Urothelium cell line (cell line): ENCODE results near the gene EFCAB12.
"Not testable (repeated sequence)": the region's sequence is repeated elsewhere in the genome, so short reads cannot be mapped to it uniquely, and the experiment has no call there.

Experiments
- DNase-seq: peaks from one replicate; pipeline ENCODE4 v3.0.0; 2011; ENCODE audit warnings: low spot score, mixed read lengths
- FAIRE-seq: peaks from 2 replicates; lab custom pipeline; 2011; peaks lifted over from hg19 to GRCh38; lab: Jason Lieb, UNC

Gene EFCAB12

DNA sequence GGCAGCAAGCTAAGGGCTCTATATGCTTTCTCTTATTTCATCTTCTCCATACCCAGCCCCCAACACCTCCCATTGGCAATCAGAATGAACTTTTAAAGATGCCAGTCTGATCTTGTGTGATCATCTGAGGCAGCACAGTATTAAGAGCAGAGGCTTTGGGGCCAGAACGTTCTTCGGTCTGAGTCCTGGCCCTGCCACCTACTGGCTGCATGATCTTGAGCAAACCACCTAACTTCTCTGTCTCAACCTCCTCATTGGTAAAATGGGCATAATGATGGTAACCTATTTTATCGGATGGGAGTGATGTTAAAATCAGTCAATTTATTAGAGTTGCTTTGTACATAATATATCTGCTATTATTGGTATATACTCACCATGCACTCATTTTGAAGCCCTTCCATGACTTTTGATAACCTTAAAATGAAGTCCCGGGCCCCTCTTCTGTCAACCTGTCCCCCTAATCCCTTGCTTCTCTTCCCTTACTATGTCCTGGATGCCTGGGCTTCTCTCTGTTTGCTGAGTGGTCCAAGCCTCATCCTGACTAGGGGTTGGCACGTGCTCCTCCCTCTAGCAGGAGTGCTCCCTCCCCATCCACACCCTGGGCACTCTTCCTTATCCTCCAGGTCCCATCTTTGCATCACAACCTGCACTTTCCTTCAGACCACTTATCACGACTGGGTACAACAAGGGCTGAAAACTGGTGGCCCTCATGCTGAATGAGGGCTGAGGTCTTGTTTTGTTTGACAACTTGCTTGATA, 6.3 kb downstream of the EFCAB12 start:
- FAIRE-seq (no peak), DNase-seq (no peak)

GRCh38 chr3:129421236-129421883, 7.1 kb downstream of the EFCAB12 start:
- DNase-seq (no peak), FAIRE-seq (no peak)

GRCh38 chr3:129419476-129419875, 9.0 kb downstream of the EFCAB12 start:
- DNase-seq (no peak), FAIRE-seq (no peak)

DNA sequence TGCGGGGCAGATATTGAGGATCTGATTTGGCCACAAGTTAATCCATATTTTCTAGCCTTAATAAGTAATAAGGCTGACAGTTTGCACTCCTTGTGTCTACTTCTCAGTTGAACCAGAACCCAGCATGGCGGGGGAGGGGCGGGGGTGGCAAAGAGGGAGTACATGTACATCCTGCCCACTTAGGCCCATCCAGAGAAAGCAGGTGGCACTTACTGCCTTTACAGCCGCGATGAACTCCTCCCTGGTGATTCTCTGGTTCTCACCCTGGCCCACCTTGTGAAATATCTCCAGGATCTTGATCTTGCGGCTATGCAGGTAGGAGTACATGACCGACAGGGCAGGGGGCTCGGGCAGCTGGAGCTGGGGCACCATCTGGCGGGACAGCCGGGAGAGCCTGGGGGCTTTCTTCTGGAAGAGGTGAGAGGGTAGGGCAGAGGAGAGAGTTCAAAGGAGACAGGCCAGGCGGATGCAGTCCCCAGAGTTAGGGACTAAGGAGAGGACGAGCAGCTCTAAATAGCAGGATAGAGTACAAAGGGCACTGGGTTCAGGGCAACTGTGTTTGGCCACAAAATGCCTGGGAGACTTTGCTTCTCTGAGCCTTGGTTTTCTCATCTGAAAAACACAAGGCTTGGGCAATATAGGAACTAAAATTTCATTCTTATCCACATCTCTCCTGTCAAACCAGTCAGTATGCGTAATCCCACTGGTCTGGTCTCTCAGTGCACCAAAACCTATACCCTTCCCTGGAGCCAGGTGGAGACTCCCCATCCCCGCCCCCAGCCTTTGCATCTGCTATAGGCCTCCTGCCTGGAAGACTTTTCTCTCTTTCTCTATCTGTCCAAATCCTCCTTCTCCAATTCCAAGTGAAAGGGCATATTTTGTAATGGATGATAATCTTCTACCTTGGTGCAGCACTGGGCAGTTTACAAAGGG, 10.1 kb downstream of the EFCAB12 start:
- no peak for DNase-seq
- no peak for FAIRE-seq

GRCh38 chr3:129417326-129417725, 11.1 kb downstream of the EFCAB12 start:
- no peak for DNase-seq

DNA sequence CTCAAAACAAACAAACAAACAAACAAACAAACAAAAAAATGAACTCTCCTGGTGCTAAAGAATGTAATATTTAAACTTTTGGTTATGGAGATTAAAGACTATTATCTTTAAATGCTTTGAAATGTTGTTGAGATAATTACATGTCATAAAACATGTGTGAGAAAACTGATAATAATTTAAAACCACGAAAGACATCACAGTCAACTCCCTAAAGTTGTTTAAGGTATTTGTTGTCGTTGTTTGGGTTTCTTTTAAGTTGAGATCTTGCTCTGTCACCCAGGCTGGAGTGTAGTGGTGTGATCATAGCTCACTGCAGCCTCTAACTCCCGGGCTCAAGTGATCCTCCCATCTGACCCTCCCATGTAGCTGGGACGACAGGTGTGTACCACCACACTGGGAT, 12.0 kb downstream of the EFCAB12 start:
- DNase-seq (no peak), FAIRE-seq (no peak)

More at GRCh38 chr3:129417326-129417725, 11.1 kb downstream of the EFCAB12 start:
- no peak for FAIRE-seq

- FAIRE-seq (no peak), DNase-seq (no peak)
Measured at GRCh38 chr3:129415830-129416229, 12.6 kb downstream of the EFCAB12 start.

DNA sequence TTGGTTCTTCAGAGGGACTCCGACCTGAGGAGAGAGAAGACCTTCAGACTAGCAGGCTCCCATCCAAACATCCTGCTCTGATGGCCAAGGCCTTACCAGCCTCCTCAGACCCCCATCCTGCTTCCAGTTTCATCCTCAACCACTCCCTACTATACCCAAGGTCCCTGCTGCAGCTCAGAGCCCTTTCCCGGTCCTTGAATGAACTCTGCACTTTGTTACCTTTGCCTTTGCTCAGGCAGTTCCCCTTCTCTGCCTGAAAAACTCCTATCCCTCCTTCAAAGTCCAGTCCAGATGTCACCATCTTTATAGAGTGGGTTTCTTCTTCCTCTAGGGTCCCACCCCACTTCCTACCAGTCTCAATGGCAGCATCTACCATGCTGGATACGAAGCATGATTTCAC, 13.1 kb downstream of the EFCAB12 start:
- FAIRE-seq: no peak

DNA sequence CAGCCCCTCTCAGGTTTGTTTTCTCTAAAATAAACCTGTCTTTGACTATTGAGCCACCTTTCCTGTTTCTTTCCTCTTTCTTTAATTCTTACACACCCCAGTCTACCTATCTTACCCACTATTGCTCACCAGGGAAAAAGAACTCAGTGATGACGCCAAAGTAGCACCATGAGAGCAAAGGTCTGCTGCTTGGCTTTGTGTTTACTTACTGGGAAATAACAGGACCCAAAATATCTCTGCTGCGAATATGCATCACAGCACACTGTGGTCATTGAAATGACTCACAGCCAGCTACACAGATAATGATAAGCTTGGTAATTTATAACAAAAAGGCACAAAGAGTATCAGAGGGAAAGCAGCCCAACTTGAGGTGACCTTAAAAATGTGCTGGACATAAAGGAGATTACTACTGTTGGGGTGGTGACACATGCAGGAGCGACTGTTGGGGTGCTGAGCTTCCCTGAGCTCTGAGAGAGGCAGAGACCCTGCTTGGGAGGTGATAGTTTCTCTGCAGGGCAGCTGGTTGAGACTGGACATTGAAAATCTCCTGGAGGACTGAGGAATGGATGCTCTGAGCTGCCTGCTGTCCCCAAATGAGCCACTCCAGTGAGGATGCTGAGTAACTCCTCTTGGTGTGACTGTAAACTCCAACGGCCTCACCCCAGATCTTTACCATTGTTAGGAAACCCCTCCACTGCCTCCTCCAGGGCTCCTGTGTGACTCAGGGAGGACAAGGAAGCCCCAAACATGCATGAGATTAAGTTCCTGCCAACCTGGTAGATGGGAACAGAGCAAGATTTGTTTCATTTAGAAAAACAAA, 14.5 kb downstream of the EFCAB12 start:
- peak; percentile 40 for DNase-seq
- no peak for FAIRE-seq

More for the DNA sequence above, 13.1 kb downstream of the EFCAB12 start:
- DNase-seq: no peak

DNA sequence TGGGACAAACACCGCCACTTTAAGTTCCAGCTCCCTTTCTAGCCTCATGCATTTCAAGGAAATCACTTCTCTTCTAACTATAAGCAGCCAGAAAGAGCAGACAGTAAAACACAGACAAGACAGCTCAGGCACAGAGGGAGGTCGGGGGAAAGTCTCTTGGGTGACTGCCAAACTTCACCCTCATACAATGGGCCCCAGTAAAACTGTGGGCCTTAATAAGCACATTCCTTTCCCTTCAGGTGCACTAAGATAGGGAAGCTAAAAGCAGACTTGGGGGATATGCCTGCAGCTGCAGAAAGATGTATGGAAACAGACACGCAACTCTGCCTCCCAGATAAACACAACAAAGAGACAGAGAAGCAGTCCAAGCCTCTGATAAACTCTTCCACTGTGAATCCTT, 15.2 kb downstream of the EFCAB12 start:
- FAIRE-seq, DNase-seq: not testable (repeated sequence)

DNA sequence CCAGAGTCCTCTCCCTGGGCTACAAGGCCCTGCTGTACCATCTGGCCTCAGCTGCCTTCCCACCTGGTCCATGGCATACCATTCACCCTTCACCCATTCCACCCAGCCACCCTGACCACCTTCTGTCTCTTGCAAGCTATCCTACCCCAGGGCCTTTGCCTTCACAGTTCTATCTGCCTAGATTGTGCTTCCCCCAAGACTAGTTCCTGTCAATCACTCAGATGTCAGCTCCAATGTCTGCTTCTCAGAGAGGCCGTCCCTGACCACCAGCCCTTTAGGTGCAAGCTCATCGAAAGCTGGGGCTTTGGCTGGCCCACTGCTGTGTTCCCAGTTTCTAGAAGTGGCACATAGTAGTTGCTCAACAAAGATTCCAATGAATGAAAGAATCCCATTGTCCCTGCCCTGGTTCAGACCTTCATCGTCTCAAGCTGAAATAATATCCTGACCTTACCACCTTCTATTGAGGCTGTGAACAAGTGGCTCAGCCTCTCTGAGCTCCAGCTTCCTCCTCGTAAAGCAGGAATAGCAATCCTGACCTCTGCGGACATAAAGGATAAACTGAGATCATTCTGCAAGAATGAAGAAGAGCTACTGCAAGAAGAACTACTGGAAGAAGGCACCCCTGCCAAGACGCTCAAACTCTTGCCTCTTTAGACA, 15.8 kb downstream of the EFCAB12 start:
- FAIRE-seq: no peak
- DNase-seq: no peak

- FAIRE-seq: no peak
Measured at GRCh38 chr3:129410971-129411370, 17.5 kb downstream of the EFCAB12 start.

GRCh38 chr3:129409541-129409940, 18.9 kb downstream of the EFCAB12 start:
- FAIRE-seq: no peak

More at GRCh38 chr3:129410971-129411370, 17.5 kb downstream of the EFCAB12 start:
- DNase-seq: no peak

GRCh38 chr3:129404610-129405009, 23.8 kb downstream of the EFCAB12 start:
- FAIRE-seq (no peak), DNase-seq (no peak)

More at GRCh38 chr3:129409541-129409940, 18.9 kb downstream of the EFCAB12 start:
- DNase-seq: no peak

GRCh38 chr3:129404130-129404529, 24.3 kb downstream of the EFCAB12 start:
- DNase-seq: no peak
- FAIRE-seq: no peak

DNA sequence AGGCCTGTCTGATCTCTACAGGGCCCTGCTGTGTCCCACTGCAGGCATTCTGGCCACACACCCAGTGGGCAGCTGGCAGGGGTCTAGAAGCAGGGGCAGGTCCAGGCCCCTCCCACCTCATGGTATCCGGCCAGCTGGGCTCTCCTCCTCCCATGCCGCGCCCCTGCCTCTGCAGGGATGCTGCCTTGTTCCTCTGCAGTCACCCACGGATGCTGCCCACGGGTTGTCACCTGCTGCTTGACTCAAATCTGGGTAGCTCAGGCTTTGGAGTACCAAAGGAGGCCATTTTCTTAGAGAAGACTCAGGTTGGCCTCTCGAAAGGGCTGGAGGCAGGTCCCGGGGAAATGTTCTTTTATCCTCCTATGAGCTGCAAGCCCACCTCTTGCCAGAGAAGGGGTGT, 25.0 kb downstream of the EFCAB12 start:
- FAIRE-seq (no peak), DNase-seq (no peak)

DNA sequence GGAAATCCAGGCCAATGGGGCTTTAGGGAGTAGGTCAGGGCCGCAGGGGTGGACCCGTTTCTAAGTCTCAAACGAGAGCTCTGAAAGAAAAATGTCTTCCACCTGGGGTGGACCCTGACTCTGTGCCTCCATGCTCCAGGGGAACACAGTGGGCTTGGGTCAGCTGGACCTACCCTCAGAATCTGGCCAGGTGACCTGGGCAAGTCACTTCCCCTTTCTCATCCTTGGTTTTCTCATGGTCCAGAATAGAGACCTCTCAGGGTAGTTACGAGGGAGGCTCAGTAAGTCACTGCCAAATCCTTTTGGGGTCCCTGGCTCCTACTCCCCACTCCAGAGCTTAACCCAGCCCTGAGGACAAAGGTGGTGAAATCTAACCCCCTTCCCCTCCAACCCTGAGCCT, 25.8 kb downstream of the EFCAB12 start:
- FAIRE-seq: no peak
- no peak for DNase-seq

DNA sequence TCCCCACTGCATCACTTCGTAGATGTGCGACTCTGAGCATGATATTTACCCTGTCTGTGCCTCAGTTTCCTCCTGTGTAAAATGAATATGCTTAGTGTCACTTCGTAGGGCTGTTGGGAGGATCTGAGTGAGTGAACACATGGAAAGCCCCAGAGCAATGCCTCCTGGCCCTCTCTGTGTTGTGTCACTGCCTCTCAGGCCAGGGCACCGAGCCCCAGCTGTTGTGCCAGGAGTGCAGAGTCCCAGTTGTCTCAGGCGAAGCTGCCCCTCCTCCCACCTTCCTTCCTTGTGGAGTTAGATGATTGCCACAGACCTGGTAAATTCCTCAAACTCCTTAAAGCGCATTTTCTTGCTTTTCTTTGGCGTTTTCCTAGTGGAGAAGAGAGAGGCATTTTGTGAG, 26.2 kb downstream of the EFCAB12 start:
- DNase-seq (no peak), FAIRE-seq (no peak)

- DNase-seq (no peak), FAIRE-seq (no peak)
Measured at GRCh38 chr3:129399895-129400357, 28.5 kb downstream of the EFCAB12 start.
